COLO829 (cell line): Measurements from ENCODE around the gene FSCN2.
"Not testable (repeated sequence)": the region's sequence is repeated elsewhere in the genome, so short reads cannot be mapped to it uniquely, and the experiment has no call there.

Experiments used
- DNase-seq: peaks from one replicate; pipeline ENCODE4 v3.0.0; 2012; ENCODE audit warnings: low spot score

Gene FSCN2

DNA sequence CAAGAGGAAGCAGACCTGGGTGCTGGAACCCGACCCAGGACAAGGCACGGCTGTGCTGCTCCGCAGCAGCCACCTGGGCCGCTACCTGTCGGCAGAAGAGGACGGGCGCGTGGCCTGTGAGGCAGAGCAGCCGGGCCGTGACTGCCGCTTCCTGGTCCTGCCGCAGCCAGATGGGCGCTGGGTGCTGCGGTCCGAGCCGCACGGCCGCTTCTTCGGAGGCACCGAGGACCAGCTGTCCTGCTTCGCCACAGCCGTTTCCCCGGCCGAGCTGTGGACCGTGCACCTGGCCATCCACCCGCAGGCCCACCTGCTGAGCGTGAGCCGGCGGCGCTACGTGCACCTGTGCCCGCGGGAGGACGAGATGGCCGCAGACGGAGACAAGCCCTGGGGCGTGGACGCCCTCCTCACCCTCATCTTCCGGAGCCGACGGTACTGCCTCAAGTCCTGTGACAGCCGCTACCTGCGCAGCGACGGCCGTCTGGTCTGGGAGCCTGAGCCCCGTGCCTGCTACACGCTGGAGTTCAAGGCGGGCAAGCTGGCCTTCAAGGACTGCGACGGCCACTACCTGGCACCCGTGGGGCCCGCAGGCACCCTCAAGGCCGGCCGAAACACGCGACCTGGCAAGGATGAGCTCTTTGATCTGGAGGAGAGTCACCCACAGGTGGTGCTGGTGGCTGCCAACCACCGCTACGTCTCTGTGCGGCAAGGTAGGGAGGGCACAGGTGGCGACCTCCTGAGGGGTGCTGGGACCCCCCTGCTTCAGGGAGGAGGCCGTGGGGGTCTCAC, 667 bp downstream of the FSCN2 start:
- DNase-seq = no peak

DNA sequence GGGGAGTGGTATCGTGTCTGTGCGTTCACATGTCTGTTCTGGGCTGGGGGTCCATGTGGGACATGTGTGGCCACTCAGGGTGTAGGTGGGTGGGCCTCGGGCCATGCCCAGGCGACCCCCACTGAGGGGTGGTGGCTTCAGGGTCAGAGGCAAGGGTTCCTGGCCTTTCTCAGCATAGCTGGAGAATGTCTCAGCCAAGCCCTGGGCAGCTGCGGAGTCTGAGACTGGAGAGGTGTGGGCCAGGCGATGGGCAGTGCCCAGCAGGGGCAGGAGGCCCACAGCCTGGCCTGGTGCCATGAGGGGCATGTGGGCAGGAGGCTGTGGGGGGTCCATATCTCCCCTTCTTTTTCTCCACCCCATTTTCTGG, 1.2 kb downstream of the FSCN2 start:
- DNase-seq = no peak

DNA sequence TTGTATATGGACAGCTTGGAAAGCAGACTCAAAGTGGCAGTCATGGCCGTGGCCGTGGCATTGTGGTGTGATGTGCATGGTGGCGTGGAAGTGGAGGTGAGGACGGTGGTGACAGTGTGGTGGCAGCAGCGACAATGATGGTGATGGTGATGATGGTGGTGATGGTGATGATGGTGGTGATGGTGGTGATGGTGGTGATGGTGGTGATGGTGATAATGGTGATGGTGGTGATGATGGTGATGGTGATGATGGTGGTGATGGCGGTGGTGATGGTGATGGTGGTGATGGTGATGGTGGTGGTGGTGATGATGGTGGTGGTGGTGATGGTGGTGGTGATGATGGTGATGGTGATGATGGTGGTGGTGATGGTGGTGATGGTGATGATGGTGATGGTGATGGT, 2.8 kb downstream of the FSCN2 start:
- DNase-seq = not testable (repeated sequence)

DNA sequence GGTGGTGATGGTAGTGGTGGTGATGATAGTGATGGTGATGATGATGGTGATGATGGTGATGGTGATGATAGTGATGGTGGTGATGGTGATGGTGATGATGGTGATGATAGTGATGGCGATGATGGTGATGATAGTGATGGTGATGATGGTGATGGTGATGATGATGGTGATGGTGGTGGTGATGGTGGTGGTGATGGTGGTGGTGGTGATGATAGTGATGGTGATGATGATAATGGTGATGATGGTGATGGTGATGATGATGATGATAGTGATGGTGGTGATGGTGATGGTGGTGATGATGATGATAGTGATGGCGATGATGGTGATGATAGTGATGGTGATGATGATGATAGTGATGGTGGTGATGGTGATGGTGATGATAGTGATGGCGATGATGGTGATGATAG, 3.8 kb downstream of the FSCN2 start:
- DNase-seq = not testable (repeated sequence)

DNA sequence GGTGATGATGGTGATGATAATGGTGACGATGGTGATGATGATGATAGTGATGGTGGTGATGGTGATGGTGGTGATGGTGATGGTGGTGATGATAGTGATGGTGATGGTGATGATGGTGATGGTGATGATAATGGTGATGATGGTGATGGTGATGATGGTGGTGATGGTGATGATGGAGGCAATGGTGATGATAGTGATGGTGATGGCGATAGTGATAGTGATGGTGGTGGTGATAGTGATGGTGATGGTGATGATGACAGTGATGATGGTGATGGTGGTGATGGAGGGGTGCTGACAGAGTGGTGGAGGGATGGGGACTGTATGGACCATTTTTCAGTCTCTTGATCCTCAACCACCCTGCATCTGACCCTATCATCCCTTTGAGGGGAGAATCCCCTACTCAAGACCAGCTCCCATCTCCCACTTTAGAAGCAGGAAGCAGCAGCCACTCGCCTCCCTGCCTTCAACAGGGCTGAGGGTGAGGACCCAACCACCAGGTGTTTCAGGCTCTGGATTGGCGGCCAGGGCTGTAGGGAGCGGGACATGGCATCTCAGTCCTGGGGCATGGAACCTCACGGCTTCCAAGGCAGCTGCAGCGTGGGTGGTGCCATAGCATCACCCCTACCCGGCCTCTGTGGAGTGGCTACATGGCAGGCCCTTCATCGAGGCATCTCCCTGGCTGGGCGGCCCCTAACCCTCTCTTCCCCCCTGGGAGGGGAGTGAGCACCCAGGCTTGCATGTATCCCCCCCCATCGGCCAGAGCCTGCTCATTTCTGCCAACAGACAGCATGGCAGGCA, 4.5 kb downstream of the FSCN2 start:
- no peak for DNase-seq

DNA sequence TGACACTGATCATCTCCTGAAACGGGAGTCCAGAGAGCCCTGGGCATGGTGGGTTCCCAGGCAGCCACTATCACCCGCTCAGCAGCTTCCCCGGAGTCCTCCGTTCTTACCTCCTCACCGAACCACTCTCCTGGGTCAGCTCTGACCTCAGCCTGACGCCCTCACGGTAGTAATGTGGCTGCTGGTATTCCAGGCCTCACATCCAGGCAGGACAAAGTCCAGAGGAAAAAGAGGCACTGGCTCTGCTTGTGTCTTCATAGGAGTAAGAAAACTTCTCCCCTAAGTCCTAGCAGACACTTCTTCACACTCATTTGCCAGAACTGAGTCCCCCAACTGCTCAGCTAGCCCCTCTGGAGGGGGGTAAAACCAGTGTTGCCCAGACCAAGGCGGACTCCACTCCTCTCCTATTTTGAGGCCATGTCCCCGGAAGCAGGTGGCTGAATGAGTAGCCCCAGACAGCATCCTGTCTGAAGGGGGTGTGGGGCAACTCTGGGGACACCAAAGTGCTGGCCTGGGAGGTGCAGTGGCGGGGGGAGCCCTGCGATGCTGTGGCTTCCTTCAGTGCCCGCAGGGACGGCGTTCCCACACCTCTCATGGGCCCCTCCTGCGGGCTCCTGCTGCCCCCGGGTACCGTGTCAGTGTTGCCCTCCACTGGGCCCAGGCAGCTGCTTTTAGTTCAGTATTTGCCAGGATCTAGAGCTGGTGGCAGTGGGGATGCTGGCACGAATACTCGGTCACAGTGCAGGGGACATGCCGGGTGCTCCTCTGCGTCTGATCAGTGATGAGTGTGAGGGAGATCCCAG, 5.4 kb downstream of the FSCN2 start:
- DNase-seq = no peak

DNA sequence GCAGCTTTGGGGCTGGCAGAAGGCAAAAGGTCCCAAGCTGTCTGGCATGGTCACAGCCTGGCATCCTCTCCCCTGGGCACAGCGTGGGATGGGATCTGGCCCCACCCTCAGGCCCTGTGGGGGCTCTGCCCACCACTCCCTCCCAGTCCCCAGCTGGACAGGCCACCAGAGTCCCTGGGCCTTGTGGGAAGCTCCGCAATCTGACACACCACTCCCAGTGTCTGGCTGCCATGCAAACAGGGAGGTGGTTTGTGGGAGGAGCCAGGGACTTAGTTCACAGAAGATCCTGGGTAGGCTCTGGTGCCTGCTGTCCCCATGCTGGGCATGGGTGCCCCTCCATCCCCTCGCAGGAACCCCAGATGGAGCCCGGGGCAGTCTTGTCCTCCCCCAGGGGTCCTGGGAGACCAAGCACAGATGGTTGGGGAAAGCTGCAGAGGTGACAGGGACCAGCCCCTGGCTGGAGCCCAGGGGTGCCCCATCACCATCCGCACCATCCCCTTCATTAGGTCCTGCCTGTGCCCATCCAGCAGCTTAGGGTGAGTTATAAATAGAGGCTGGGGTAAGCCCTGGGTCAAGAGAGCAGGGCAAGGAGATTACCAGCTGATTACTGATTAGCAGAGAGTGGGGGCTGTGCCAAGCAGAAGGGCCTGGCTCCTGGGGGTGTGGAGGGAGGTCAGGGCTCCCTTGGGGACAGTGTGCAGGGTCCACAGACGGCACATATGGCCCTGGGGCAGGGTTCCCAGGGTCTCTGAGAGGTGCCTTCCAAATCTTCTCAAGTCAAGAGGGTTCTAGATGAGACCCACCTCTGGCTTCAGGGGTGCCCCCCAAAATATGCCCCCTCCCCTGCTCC, 6.2 kb downstream of the FSCN2 start:
- DNase-seq = no peak

DNA sequence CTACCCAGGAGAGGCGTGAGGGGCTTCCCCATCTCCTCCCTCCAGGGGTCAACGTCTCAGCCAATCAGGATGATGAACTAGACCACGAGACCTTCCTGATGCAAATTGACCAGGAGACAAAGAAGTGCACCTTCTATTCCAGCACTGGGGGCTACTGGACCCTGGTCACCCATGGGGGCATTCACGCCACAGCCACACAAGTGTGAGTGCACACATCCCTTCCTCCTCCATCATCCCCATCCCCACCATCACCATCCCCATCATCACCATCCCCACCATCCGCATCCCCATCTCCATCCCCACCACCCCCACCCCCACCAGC, 6.8 kb downstream of the FSCN2 start:
- no peak for DNase-seq

DNA sequence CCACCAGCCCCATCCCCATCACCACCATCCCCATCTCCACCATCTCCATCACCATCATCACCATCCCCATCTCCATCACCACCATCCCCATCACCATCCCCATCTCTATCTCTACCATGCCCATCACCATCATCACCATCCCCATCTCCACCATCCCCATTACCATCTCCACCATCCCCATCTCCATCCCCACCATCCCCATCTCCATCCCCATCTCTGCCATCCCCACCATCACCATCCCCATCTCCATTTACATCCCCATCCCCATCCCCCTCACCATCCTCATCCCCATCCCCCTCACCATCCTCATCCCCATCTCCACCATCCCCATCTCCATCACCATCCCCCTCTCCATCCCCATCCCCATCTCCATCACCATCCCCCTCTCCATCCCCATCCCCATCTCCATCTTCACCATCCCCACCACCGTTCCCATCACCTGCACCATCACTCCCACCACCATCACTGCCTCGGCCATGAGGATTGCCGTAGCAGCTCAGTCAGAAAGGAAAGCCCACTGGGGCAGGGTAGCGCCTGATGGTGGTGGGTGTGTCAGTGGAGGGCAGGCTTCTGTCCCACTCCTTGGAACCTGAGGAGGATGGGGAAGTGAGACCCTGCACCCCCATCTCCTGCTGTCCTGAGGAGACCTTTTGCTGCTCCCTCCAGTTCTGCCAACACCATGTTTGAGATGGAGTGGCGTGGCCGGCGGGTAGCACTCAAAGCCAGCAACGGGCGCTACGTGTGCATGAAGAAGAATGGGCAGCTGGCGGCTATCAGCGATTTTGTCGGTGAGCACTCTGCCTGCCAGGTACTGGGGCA, 7.5 kb downstream of the FSCN2 start:
- DNase-seq = no peak

DNA sequence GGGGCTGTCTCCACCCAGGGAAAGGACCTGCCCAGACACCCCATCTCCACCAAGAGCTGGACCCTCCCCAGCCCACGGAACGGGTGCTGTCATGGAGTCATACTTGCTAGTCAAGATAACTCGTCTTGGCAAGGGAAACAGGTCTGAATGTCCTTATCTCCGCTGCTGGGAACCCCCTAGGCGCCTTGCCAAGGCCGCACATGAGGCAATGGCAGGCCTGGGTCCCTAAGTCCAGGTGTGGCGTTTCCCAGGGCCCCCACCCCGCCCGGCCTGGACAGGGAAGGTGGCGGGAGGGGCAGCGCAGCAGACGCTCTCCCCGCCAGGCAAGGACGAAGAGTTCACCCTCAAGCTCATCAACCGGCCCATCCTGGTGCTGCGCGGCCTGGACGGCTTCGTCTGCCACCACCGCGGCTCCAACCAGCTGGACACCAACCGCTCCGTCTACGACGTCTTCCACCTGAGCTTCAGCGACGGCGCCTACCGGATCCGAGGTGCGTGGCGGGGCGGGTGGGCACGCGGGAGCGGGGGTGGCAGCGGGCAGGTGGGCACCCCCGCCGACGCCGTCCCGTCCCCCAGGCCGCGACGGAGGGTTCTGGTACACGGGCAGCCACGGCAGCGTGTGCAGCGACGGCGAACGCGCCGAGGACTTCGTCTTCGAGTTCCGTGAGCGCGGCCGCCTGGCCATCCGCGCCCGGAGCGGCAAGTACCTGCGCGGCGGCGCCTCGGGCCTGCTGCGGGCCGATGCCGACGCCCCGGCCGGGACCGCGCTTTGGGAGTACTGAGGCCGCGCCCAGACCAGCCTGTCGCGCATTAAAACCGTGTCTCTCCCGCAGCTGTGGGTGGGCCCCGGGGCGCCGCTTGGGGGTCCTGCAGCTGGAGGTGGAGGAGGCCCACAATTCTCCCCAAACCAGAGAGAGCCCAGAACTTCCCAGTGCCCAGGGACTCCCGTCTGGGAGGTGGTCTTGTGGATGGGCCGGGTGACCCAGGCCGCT, 8.4 kb downstream of the FSCN2 start:
- no peak for DNase-seq

DNA sequence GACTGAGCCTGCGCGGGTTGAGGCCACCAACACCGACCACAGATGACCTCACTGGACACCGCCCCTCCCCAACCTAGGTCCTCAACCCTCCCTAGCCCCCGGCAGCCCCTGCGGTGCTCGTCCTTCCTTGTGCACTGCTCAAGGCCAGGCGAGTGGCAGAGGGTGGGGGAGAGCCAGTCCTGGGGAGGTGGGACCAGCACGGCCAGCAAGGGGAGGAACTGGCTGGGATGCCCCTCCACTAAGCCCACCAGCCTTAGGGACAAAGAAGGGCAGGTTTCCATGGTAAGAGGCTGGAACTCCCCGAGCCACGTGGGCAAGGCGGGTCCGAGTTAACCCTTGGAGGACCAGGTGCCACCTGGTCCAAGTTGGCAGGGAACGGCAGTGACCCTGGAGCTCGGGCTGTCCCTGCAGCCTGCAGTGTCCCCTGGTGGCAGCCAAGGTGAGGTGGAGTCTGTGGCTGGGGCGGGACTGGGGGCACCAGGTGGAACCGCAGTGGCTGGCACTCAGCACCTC, 9.2 kb downstream of the FSCN2 start:
- no peak for DNase-seq

DNA sequence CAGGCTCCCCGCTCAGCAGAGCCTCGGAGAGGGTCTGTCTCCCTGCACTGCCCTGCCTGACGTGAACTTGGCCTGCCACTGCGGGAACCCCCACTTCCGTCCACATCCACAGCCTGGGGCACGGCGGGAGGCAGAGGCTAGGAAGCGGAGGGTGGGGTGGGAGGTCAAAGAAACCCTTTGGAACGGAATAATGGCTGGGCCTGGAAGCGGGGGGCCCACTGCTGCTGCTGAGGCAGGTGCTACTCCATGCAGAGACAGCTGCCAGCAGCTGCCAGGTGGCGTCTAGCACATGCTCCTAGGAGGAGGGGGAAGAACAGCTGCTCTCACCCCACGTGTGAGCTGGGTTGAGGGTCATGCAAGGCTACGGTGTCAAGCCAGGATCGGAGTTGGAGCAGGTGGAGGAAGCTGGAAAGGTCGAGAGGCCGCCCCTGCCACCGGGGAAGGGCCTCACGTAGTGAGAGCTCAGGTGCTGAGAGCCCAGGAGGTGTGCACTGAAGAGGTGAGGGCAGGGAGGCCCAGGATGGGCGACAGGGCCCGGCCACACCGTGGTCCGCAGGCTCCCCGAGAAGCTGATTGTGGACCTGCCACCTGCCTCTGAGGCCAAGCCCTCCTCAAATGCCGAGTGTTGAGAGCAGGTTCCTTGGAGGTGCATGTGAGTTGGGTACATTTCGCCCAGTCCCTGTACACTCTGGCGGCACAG, 9.8 kb downstream of the FSCN2 start:
- no peak for DNase-seq

DNA sequence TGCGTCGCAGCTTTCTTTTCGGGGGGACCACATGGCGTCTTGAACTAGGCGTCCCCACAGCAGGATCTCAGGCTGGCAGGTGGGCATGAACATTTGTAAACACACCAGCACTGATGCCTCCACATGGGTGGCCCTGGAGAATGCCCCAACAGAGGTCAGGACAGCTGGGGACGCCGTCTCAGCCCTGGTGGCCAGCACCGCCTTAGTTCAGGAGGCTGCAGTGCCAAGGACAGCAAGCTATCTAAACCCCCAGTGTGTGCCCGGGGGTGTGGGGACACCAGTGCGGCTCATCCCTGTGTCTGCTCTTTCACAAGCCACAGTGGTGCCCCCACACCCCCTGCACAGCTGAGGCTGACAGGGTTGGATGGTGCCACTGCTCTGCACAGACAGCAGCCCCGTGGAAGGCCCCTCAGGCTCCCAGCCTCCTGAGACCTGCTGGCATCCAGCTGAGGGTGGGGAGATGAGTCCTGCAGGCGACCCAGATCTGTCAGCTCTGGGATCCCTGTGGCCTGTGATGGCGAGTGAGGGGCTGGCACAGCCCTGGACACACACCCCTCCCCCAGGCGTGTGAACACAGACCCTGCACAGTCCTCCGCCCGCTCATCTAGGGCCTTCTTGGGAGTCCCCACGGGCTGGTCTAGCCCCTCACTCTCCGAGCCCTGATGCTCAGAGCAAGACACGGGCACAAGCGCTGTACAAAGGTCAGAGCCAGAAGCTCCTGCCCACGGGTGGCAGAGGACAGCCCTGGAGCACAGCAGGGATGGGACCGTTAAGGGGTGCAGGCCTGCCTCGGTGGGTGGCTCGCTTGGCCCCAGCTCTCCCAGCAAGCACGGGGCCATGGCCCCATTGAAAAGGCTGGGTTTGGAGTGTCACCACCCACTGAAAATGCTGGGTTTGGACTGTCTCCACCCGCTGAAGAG, 10.7 kb downstream of the FSCN2 start:
- no peak for DNase-seq

DNA sequence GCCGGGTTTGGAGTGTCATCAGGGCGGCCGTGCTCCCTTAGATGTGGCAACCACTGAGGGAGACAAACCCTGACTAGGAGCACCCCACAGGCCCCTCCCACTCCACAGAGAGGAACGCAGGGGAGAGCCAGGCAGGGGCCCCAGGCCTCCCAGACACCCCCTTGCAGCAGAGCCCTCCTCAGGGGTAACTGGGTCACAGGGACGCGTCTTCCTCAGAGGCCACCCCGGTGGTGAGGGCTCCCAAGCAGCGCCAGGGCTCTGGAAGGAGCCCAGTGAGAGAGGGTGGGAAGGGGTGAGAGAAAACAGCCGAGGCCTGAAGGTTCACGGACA, 11.4 kb downstream of the FSCN2 start:
- DNase-seq = no peak

DNA sequence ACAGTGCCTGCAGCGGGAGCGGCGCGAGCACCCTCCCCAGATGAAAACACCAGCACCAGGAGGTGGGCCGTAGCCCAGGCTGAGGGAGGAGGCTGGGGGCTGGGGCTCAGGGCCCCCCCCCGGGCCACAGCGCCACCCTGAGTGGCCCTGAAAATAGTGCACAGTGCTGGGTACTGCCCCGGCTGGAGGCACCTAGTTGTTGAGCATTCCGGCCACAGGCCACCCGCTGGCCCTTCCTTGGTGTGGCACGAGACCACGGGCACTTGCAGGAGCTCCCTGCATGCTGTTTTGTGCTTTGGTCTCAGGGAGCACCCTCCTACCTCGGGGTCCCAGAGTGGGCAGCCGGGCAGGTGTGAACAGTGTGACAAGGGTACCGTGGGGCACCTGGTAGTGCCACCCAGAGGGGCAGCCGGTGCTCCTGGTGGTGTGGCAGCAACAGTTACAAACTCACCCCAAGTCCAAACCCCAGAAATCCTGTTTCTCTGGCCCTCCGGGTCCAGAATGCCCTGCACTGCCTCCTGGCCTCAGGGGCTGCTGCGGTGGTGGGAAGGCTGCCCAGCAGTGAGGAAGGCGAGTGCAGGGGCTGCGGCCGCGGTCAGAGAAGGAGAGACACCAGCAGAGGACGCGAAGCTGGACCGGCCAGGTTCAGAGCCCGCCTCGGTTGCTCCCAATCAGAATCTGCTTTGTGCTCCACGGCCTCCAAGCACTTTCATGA, 11.9 kb downstream of the FSCN2 start:
- no peak for DNase-seq

DNA sequence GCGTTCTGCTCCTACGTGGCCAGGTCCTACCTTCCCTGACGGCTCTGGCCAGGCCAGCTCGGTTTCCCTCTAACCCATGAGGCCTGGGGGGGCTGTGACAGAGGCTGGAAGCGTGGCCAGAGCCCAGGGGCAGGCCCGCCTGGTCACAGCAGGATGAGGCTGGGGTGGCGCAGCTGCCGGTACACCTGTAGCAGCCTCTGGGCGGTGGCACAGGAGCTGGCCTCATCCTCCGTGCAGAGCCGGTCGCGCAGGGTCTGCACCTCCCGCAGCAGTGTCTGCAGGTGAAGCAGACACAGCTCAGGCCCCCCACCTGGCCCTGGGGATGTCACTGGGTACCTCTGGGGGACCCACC, 12.5 kb downstream of the FSCN2 start:
- DNase-seq = no peak

DNA sequence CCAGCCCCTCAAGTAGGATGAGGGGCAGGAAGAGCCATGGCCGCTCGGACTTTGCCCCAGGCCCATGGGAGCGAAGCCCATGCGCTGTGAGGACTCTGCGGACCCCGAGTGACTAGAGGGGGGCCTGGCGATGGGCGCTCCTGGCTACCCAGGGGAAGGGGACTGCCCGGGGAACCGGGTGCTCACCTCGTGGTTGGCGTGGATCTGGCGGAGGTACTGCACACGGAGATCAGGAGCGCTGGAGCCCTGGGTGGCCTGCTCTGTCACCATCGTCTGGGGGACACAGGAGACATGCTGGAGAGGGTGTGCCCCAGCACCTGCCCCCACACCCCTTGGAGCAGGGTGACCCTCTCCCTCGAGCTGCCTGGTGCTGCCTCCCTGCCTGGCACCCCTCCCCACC, 12.9 kb downstream of the FSCN2 start:
- DNase-seq = no peak
